Measurements from ENCODE around the gene CAPN2. TPM values are rescaled to one million over a fixed set of nuclear protein-coding genes. Genes with fewer than 3 reads are reported as not detected.
"Not testable (repeated sequence)": the region's sequence is repeated elsewhere in the genome, so short reads cannot be mapped to it uniquely, and the experiment has no call there.

CAPN2 gene
- total RNA-seq, 4 donors from 2014 or later: 193 to 505 (median 387) TPM

DNA sequence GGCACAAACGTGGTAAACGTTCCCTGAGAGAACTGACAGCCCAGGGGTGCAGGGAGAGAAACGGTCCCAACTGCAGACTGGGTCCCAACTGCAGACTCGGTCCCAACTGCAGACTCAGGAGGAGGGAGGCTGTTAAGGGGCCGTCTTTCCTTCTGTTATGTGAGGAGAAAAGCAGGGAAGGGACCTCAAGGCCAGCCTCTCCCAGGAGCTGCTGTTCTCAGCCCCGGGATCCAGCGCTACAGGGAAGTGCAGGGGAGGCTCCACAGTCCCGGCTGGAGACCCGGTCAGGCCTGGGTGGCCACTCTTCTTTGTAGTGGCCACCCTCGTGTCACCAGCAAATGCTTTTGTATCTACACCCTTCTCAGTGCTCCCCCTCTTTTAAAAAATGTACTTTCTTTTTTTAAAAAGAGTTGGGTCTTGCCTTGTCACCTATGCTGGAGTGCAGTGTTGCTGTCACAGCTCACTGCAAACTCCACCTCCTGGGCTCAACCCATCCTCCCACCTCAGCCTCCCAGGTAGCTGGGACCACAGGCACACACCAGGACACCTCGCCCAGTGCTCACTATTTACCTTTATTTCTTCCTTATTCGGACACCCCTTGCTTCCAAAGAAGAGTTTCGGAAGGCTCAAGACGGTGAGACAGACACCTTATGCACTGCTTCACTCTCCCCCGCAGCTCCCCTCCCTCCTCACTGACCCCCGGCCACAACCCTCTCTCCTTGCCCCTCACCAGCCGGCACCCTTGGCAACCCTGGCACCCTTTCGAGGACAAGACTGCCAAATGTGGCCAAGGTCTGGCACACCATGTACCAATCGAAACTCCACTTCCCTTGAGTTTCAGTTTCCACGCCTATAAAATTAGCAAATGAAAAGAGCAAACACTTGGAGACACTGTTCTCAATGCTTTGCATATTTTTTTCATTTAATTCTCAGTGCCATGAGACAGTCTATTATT is 21.8 kb downstream of the CAPN2 start:
- TF ChIP-seq POLR2A (IDR thresholded peaks at IDR 0.05): no peak
- H3K27ac ChIP-seq: peak overlapping the region; percentile 8 to 45 (median 42)
- H3K9me3 ChIP-seq: no peaks in the 10 kb centered on the region
- in situ Hi-C loops (cut with MboI; ENCODE audit: low pct_ligation_motif_present in 1 of 4, low pct_unique_long_range_greater_than_20kb in 1 of 4, low sequenced_read_pairs in 3 of 4): no loop called here
- no peaks in the 10 kb centered on the region for H3K27me3 ChIP-seq
- H3K4me1 ChIP-seq: peaks cover 33 to 73% (median 57%) of the 10 kb centered on the region in 4 donors
- WGBS, 2 donors (ENCODE audit: low coverage in 1 of 2): 62% methylated on average over 5 to 20 of the region's 20 CpGs
- H3K4me3 ChIP-seq: no peak overlapping the region
- H3K36me3 ChIP-seq: no peaks in the 10 kb centered on the region
- intact Hi-C loops (cut with DNase I; ENCODE audit: low total_unique reads): no loop called here
- peak; percentile 37 for DNase-seq

DNA sequence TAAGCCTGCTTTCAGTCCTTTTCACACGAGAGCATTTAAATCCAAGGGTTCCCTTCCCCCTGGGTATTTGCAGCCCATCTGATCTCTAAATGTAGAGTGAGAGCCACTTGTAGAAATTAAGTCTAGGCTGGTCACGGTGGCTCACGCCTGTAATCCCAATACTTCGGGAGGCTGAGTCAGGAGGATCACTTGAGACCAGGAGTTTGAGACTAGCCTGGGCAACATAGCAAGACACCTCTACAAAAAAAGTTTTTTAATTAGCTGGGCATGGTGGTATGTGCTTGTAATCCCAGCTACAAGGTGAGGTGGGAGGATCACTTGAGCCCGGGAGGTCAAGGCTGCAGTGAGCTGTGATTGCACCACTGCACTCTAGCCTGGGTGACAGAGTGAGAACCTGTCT is 24.3 kb downstream of the CAPN2 start:
- H3K27me3 ChIP-seq; in situ Hi-C loops (cut with MboI; ENCODE audit: low pct_ligation_motif_present in 1 of 4, low pct_unique_long_range_greater_than_20kb in 1 of 4, low sequenced_read_pairs in 3 of 4); intact Hi-C loops (cut with DNase I; ENCODE audit: low total_unique reads); H3K36me3 ChIP-seq; DNase-seq; H3K4me3 ChIP-seq; H3K9me3 ChIP-seq: not testable (repeated sequence)
- 86 to 96% methylated on average over 1 to 5 of the region's 5 CpGs for WGBS, 2 donors (ENCODE audit: low coverage in 1 of 2)
- H3K4me1 ChIP-seq: peaks cover 36 to 79% (median 58%) of the 10 kb centered on the region in 4 donors
- peak overlapping the region in 1 of 4 donors; percentile 83 for H3K27ac ChIP-seq

DNA sequence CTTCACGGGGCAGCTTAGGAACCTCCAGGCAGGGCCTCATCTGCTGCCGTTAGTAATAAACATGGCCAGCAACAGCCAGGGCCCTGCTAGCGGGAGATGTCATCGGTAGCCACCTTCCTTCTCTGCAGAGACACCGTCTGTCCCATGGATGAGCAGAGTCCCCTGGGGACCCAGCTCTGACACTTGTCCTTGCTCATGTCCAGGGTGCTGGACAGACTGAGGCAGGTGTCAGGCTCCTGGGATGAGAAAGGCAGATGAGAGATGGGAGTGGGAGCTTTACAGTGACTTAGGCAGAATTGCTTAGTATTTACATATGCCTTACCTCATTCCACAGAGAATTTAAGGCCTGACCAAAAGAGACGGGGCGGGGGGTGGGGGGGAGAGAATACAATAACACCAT is 25.0 kb downstream of the CAPN2 start:
- no peak for TF ChIP-seq POLR2AphosphoS5 (IDR thresholded peaks at IDR 0.05)
- TF ChIP-seq, protein P1, sequence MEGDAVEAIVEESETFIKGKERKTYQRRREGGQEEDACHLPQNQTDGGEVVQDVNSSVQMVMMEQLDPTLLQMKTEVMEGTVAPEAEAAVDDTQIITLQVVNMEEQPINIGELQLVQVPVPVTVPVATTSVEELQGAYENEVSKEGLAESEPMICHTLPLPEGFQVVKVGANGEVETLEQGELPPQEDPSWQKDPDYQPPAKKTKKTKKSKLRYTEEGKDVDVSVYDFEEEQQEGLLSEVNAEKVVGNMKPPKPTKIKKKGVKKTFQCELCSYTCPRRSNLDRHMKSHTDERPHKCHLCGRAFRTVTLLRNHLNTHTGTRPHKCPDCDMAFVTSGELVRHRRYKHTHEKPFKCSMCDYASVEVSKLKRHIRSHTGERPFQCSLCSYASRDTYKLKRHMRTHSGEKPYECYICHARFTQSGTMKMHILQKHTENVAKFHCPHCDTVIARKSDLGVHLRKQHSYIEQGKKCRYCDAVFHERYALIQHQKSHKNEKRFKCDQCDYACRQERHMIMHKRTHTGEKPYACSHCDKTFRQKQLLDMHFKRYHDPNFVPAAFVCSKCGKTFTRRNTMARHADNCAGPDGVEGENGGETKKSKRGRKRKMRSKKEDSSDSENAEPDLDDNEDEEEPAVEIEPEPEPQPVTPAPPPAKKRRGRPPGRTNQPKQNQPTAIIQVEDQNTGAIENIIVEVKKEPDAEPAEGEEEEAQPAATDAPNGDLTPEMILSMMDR (IDR thresholded peaks at IDR 0.05): no peak
- TF ChIP-seq POLR2A (IDR thresholded peaks at IDR 0.05): no peak
- TF ChIP-seq EP300 (IDR thresholded peaks at IDR 0.05; ENCODE audit: low read depth): no peak
- no peaks in the 10 kb centered on the region for H3K9me3 ChIP-seq
- WGBS, 2 donors (ENCODE audit: low coverage in 1 of 2): 13 to 47% methylated on average over 3 to 7 of the region's 7 CpGs
- no peak for DNase-seq
- H3K27me3 ChIP-seq: no peaks in the 10 kb centered on the region
- no peak overlapping the region for H3K4me3 ChIP-seq
- H3K36me3 ChIP-seq: no peaks in the 10 kb centered on the region
- H3K27ac ChIP-seq: peak overlapping the region; percentile 22 to 83 (median 76)
- intact Hi-C loops (cut with DNase I; ENCODE audit: low total_unique reads): no loop called here
- in situ Hi-C loops (cut with MboI; ENCODE audit: low pct_ligation_motif_present in 1 of 4, low pct_unique_long_range_greater_than_20kb in 1 of 4, low sequenced_read_pairs in 3 of 4): no loop called here
- H3K4me1 ChIP-seq: peaks cover 29 to 72% (median 54%) of the 10 kb centered on the region in 4 donors

DNA sequence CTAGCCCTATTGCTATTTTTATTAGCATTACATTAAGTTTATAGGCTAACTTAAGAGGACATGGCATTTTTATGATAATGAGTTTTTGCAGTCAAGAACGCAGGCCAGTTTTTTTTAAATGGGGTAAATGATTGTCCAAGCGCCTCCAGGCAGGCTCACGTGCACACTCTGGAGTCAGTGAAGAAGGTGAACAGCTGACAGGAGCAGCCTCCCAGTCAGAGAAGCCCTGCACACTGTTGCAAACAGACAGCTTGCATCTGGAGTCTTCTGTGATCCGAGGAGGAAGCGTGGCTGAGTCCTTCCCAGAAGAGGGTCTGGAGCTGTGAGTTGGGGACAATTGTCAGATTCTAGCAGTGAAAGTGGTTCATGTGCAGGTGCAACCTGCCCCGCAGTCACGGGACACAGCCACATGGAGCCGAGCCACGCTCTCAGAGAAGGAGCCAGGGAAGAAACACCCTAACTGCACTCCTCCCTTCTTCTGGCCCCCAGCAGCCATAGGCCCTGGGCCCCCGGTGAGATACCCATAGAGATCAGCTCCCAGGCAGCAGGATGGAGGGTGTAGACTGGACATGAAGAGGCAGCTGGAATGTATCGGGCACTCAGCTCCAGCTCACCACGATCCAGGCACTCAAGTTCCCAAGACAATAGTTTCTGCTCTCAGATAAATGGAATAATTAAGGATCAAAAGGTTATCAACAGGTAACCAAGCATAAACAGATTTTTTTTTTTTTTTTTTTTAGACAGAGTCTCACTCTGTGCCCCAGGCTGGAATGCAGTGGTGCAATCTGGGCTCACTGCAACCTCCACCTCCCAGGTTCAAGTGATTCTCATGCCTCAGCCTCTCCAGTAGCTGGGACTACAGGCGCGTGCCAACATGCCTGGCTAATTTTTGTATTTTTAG is 26.4 kb downstream of the CAPN2 start:
- intact Hi-C loops (cut with DNase I; ENCODE audit: low total_unique reads): no loop called here
- WGBS, 2 donors (ENCODE audit: low coverage in 1 of 2): 49 to 53% methylated on average over 2 to 14 of the region's 14 CpGs
- Histone ChIP-seq H3K9me3 (no peaks in the 10 kb centered on the region), H3K4me1 (peaks cover 19 to 58% (median 42%) of the 10 kb centered on the region in 4 donors), H3K4me3 (no peak overlapping the region), H3K27me3 (no peaks in the 10 kb centered on the region), H3K27ac (peak overlapping the region; percentile 75 to 83 (median 77)), H3K36me3 (no peaks in the 10 kb centered on the region)
- TF ChIP-seq POLR2A (IDR thresholded peaks at IDR 0.05): peak; percentile 46
- TF ChIP-seq, protein P1 (IDR thresholded peaks at IDR 0.05): no peak
- TF ChIP-seq POLR2AphosphoS5 (IDR thresholded peaks at IDR 0.05): peak in 2 of 3 donors; percentile 26 to 29
- TF ChIP-seq EP300 (IDR thresholded peaks at IDR 0.05; ENCODE audit: low read depth): no peak
- in situ Hi-C loops (cut with MboI; ENCODE audit: low pct_ligation_motif_present in 1 of 4, low pct_unique_long_range_greater_than_20kb in 1 of 4, low sequenced_read_pairs in 3 of 4): no loop called here
- DNase-seq: peak; percentile 68
